ENCODE measurements around the gene PKLR. TPM values are rescaled to one million over a fixed set of nuclear protein-coding genes. Genes with fewer than 3 reads are reported as not detected.

The PKLR gene
- total RNA-seq, 1 donor from 2014 or later, result not detected

DNA sequence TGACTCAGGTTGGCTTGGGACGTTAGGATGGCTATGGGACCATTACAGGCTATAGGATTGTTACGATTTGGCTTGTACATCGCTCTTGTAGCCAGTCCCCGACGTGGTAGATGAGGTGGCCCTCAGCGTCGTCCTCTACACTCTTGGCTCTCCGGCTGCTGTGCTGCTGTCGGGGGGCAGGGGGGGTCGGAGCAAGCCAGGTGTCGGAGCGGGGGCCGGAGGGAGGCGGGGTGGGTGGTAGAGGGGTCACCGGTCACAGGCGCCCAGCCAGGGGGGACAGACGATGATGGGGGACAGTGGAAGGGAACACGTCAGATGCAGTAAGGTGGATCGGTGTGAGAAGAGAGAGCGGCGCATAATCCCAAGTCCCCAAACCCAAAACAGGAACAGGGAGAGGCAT lies 32.6 kb downstream of the PKLR start:
- ATAC-seq, result no peak
- intact Hi-C loops (cut with DNase I), result no loop called here

DNA sequence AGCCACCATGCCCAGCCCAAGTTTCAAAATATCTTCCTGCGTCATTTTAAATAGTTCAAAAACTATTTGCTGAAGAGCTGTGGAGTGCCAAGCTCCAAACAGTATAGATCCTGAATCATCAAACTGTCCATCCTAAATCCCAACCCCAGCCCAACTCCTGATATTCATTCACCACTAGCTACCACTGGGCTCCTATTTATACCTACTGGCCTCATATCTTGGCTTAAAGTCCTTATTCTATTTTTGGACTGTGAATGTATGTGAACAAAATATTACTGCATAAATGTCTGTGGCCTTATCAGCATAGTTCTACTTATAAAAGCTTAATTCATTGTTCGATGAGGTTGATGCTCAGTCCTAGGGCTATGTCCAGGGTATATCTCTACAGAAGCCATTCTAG lies 33.9 kb downstream of the PKLR start:
- no peak for DNase-seq (ENCODE audit: missing footprints)
- intact Hi-C loops (cut with DNase I), result no loop called here
- ATAC-seq, result no peak

More for the DNA sequence above, 32.6 kb downstream of the PKLR start:
- no peak for DNase-seq (ENCODE audit: missing footprints)

DNA sequence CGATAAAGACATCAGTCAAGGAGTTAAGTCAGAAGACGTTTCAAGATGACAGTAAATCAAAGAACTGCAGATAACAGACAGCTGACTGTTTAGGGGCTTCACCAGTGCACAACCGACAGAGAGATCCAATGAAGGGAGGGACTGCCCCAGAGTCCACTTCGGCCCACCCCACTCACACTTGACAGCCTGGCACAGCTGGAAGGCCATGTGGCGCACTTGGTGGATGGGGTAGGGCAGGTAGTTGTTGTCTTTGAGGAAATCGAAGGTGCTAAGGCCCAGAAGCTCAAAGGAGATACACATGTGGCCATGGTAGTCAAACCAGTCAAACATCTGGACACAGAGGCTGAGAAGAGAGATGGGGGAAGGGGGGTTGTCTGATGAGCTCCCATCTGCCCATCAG lies 34.7 kb downstream of the PKLR start:
- intact Hi-C loops (cut with DNase I), result no loop called here
- ATAC-seq (no peak), DNase-seq (ENCODE audit: missing footprints) (no peak)

DNA sequence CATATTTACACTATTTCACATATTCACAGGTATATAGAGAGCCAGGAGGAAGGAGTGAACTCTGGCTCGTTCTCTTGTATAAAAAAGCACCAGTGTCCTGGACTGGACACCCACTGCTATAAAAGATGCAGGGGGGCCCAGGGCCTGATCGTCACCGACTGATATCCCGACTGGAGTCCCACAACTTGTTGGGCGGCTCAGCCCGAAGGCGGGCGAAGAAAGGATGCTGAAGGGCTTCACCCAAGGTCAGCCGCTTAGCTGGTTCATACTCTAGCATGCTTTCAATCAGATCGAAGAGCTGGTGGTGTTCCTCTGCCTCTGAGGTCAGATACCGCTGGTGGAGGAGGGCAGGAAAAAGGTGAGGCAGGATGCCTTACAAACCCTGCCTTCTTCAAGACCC lies 38.2 kb downstream of the PKLR start:
- intact Hi-C loops (cut with DNase I), result no loop called here
- no peak for ATAC-seq
- no peak for DNase-seq (ENCODE audit: missing footprints)

DNA sequence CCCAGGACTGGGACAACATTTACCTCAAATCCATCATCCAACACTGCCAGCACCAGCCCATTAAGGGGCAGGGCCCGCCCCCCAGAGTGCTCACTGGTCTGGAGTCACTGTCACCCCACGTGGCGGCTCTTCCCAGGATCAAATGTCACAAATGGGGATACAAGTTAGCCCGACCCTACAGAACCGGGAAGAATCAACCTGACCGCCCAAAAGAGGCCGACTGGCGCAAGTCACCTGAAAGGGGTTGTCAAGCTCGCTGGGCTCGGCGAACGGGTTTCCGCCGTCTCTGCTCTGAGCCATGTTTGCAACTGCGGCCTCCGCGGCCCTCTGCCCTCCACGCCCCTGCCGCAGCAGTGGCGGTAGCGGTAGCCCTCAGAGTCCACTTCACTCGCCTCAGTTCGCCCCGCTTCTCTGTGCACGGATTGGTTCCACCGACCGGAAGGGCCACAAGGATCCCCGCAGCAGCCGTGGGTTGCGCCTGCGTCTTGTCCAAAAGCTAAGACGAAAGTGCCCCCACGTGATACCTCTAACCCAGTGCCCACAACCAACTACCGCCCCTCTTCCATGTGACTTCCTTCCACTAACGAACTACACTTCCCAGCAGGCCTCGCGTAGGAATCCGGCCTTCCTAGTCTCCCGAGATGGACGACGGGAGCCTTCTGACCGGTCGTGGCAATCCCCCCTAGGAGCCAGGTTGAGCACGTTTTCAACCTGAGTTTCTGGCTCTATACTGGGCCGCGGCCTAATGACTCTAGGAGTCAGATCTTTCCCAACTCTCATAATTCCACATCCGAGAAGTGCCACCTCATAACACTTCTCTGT lies 39.2 kb downstream of the PKLR start, which contains the start of gene SCAMP3:
Gene SCAMP3, minus strand, starts transcription at position 509 of the 822 bp plus-strand sequence. Its CDS starts 209 bp downstream, at position 300.
- DNase-seq (ENCODE audit: missing footprints), result peak; percentile 96
- peak; percentile 98 for ATAC-seq
- intact Hi-C loops (cut with DNase I), result loop anchor here (1.0 kb wide), 1 partner anchor 11 kb away; the partner anchor contains the start of gene CLK2

DNA sequence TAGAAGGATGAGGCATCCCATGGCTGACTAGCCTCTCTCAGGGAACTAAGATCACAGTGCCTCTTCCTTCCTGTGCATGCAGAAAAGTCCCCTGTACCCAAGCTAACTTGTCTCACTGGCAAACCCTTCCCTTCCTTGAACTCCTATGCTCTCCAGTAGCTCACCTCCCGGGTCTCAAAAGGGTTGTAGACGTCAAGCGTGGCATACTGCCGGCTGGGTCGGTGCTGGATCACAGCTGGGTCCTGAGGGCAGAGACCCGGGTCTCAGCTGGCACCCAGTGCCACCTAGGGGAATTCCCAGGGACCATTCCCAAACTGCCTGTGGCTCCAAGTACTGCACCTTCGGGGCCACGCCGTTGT lies 39.8 kb downstream of the PKLR start:
- no peak for DNase-seq (ENCODE audit: missing footprints)
- intact Hi-C loops (cut with DNase I), result no loop called here
- ATAC-seq, result no peak

DNA sequence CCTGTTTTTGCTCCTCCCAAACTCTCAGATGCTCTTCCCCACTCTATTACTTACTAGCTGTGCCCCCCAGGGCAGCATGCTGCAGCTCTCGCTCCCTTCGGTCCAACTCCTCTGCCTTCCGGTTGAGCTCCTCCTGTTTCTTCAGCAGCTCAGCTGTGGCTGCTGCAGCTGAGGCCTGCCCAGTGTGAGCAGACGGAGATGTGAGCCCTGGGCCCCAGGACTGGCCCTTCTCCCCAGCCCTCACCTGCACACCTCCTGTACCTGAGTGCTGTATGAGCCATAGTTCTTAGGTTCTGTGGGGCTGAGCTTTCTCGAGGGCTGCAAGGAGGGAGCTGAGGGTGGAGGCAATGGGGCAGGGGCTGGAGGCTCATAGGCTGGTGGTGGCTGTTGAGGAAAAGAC lies 41.0 kb downstream of the PKLR start:
- intact Hi-C loops (cut with DNase I), result no loop called here
- DNase-seq (ENCODE audit: missing footprints), result no peak
- no peak for ATAC-seq

DNA sequence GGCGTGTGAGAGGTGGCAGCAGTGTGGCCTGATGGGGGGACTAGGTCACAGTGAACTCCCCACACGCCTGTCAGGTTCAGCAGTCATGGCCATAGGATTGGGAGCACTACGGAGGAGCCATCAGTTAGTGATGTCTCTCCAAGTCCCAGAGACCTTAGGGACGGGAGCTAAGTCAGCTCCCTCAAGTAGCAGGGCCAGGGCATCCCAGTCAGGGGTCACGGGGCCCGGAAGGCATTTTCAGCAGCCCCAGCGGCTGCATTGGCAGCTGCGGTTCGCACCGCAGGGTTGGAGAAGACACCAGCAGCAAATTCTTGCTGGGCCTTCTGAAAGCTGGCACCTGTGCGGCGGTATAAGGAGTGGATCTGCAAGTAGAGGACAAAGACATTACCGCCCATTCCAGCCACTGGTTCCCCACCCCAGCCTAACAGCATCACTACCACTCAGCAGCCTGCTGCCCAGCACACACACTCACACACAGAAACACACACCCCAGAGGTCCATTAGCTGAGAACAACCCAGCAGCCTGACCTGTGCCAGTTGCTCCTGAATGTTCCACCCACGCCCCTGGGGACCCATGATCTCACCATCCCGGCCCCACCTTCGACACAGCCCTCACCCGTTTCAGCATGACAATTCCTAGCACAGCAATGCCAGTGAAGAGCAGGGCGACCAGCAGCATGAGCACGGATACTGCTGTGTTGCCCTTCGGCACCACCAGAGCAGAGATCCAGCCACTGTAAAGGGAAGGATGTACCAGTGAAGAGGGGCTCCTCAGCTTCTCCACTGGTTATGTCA lies 45.0 kb downstream of the PKLR start:
- ATAC-seq, result no peak
- intact Hi-C loops (cut with DNase I), result no loop called here
- peak; percentile 53 for DNase-seq (ENCODE audit: missing footprints)

DNA sequence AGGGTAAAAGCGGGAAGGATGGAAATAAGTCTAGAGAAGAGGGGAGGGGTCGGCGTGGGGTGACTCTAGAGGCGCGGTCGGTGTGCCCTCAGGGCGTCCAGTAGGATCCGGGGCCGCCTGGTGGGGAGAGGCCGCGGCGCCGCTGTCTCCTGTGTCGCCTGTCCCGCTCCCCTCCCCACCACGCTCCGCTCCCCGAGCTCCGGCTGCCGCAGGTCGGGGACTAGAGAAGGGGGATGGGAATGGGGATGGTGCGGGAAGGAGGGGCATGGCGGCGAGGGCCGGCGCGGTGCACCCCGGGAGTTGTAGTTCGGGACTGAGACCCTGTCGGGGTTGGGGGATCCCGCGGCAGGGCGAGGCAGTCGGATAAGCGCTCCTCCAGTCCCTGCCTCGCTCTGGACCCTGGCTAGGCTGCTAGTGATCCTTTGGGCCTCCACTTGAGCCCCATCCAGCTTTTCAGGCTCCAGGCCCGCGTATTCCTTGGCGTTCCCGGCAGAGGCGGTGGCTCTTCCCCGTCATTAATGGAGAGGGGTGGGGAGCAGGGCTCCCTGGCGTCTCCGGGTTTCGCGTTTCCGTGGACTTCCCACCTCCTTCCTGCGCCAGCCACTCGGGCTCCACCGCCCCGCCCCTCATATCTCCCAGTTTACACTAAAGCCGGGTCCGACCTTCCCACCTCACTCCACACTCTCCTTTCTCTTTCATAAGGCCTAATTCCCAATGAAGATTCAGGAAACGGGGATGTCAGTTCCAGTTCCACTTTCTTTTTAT lies 45.8 kb downstream of the PKLR start, which contains the start of gene ENTREP3:
Gene ENTREP3, minus strand, starts transcription at position 241 of the 765 bp plus-strand sequence. CDS start 606 bp downstream, outside the sequence.
- intact Hi-C loops (cut with DNase I), result no loop called here
- peak; percentile 89 for ATAC-seq
- DNase-seq (ENCODE audit: missing footprints), result peak; percentile 95

DNA sequence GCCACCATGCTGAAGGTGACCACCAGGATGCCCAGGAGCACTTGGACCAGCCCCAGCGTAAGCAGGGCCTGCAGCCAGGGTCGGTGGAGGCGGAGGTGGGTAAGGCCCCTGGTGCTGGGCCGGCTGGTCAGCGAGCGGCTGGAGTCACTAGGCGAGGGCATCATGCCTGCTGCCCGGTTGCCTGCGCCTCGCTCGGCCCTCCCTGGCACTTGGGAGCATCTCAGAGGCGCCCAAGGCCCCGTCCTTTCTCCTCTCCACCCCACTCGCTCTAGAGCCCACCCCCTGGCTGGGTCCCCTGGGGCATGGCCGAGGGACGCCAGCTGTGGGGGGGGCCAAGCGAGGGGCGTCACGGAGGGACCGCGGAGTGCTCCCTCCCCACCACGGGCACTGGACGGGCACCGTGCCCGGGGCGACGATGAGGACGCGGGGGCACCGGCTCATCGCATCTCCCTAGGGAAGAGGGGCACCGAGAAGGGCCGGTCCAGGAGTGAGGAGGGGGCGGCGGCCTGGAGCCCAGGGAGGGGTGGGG lies 46.5 kb downstream of the PKLR start:
- ATAC-seq (peak; percentile 8), DNase-seq (ENCODE audit: missing footprints) (peak; percentile 75)
- intact Hi-C loops (cut with DNase I), result no loop called here

DNA sequence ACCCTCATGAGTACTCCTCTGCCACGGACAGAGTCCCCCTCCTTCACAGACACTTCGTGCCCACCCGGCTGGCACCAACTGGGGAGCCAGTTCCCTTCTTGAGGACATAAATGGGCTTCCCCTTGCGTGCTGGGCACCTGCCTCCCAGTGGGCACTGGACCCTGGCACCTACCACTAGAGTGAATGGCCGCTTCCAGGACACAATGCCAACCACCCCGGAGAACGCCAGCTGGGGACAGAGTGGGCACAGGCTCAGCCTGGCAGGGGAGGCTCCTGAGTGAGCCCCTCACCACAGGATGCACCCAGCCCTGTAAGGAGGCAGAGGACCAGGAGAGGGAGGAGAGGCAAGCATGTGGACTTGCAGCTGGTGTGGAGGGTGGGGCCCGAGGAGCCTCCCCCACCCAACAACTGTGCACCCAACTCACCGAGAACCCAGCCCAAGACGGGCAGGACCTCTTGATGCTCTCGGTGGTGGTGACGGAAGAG lies 47.0 kb downstream of the PKLR start:
- intact Hi-C loops (cut with DNase I), result no loop called here
- ATAC-seq (peak; percentile 0), DNase-seq (ENCODE audit: missing footprints) (peak; percentile 59)

DNA sequence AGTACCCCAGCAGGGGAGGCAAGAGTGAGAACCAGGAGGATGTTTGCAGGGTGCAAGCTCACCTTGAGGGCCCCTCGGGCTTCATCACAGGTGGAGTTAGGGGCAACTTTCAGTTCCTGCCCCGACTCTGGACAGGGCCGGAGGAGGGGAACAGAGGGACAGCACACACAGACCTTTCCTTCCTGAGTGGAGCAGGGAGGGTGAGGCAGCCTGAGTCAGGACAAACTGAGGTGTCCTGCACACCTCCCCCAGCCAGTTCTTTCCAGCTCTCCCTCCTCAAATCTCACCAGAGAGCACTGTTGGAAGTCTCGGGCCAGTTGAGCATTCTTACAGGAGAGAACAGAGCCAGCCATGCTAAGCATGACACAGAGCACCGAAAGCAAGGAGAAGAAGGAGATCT lies 47.4 kb downstream of the PKLR start:
- ATAC-seq (no peak), DNase-seq (ENCODE audit: missing footprints) (no peak)
- intact Hi-C loops (cut with DNase I), result no loop called here

DNA sequence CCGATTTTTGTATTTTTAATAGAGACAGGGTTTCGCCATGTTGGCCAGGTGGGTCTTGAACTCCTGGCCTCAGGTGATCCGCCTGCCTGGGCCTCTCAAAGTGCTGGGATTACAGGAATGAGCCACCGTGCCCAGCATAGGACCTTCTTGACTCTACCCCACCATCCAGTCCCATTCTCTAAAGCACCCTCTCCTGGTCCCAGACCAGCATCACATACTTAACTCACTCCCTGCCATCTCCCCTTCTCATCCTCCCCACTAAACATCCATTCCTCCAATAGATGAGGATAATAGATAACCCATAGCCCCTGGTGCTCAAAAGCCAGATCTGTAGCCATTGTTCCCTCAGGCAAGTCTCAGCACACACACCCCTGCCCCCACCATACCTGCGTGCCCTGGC lies 48.0 kb downstream of the PKLR start:
- DNase-seq (ENCODE audit: missing footprints), result peak; percentile 50
- intact Hi-C loops (cut with DNase I), result no loop called here
- no peak for ATAC-seq

DNA sequence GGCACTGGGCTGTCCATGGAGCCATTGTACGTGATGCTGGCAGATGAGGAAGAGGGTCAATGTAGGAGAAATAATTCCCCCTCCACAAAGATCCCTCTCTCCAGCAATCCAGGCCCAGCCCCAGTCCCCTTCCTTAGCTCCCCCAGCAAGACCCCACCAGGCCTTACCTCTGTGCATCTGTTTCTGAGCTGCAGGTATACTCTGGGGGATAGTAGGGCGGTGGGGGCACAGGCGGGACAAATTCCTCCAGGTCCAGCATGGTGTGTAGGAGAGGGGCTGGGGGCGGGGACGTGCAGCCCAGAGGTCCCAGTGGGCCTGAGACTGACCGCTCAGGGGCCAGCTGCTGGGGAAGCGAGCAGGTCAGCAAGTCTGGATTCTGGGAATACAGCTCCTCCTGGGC lies 49.7 kb downstream of the PKLR start:
- DNase-seq (ENCODE audit: missing footprints) (no peak), ATAC-seq (no peak)
- intact Hi-C loops (cut with DNase I), result loop anchor here (2.0 kb wide), 2 partner anchors 71 to 341 kb away; no protein-coding TSS in a partner anchor

DNA sequence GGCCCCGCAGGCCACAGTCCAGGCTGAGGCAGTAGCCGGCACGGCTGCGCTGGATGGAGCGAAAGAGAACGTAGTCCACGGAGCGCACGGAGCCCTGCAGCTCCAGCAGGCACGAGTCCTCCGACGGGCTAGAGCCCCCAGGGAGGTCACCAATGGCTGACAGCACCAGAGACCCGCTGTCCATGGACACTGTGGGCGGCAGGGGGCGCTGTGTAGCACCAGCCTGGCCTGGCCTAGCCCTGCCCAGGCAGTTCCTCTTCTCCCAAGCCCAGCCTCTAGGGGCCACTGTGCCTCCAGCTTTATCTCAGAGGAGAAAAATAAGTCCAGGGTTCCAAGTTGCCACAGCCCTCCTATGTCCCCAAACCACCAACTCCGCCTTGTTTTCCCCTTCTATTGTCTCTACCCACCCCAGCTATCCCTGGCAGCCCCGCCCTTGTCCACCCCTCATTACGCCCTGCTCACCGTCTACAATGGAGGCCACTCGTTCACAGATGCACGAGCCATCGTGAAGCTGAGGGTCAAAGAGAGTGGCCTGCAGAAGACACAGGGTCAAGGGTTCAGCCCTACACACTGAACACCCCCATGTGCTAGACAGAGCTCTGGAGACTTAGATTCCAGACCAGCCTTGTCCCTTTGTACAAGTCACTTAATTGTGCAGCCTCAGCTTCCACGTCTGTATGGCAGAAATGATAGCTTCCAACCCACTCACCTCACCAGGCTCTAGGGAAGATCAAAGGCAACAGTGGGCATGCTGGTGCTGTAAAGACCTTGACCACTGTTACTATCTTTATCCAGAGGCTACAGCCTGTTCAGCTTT lies 50.4 kb downstream of the PKLR start:
- ATAC-seq, result peak; percentile 85
- DNase-seq (ENCODE audit: missing footprints), result peak; percentile 96
- intact Hi-C loops (cut with DNase I), result loop anchor here (1.0 to 2.0 kb wide), 3 partner anchors 57 to 342 kb away; partner anchors contain the start of gene FDPS

DNA sequence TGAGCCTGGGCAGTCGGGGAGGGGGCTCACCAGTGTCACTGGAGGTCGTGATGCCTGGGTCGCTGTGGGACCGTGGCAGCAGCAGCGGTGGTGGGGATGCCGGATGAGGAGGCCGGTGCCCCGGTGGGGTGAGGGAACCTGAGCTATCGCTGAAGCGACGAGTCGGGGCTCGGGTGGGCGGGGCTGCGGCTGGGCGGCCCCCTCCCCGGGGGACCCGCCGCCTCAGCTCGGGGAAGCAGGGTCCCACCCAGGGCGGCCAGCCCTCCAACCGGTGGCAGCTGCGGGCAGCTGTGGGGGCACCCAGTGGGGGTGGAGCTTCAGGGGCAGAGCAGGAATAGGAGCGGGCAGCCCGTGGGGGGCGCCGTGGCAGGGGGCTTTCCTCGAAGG lies 51.0 kb downstream of the PKLR start:
- no peak for DNase-seq (ENCODE audit: missing footprints)
- intact Hi-C loops (cut with DNase I), result loop anchor here (1.0 to 2.0 kb wide), 3 partner anchors 58 to 343 kb away; partner anchors contain the start of gene FDPS

DNA sequence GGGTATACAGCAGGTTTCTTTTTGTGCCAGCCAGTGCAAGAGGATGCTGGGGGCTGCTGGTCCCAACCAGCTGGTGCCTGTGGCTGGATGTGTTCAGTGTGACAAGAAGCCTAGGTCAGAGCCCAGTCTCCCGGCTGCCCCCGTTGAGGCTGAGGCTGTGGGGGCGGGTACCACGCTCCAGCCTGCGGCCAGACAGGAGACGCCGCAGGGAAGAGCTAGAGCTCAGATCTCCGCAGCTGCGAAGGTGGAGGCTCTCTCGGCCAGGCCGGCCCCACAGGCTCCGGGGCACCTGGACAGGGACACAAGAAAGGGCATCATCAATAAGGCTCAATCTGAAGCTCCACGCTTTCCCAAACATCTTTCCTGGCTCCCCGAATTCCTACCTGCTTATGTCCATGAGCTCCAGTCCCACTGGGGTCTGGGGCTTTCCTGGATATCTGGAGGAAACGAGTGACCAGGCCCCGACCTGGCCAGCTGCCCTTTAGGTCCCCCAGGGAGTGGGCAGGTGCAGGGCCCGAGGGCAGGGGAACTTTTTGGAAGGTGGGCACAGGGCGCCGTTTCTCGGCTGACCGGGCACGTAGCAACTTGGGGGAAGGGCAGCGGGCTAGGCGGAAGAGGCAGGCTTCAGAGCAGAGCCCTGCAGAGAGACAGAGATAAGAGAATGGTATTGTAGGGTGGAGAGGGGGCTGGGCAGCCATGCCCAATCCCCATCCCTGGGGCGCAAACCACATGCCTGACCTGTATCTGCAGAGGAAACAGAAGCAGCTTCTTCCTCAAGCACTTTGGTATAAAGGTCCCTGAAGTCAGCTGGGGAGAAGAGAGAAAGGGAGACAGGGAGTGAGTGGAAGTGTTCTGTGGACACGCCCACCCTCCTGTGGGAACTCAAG lies 53.3 kb downstream of the PKLR start:
- intact Hi-C loops (cut with DNase I), result no loop called here

More for the DNA sequence above, 51.0 kb downstream of the PKLR start:
- ATAC-seq, result no peak

More for the DNA sequence above, 53.3 kb downstream of the PKLR start:
- DNase-seq (ENCODE audit: missing footprints) (no peak), ATAC-seq (no peak)

Measured in Right ventricle myocardium inferior (tissue), 1 donor.